ENCODE measurements around the gene SLAIN2. TPM values are rescaled to one million over a fixed set of nuclear protein-coding genes. Genes with fewer than 3 reads are reported as not detected.
"Not testable (repeated sequence)": the region's sequence is repeated elsewhere in the genome, so short reads cannot be mapped to it uniquely, and the experiment has no call there.

The SLAIN2 gene
- total RNA-seq, 1 experiment from 2014 or later = 30.8 TPM

DNA sequence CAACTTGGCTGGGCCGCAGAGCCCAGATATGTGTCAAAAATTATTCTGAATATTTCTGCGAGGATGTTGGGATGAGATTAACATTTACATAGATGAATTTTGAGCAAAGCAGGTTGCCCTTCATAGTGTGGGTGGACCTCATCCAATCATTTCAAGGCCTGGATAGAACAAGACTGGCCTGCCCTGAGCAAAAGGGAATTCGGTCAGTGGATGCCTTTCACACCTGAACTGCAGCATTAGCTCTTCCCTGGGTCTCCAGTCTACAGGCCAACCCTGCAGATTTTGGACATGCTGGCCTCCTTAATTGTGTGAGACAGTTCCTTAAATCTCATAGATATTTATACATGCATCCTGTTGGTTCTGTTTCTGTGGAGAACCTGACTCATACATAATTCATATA, 109.4 kb downstream of the SLAIN2 start:
- no peak overlapping the region for H2BK20ac ChIP-seq (ENCODE audit: low read depth, low read length, poor library complexity, severe bottlenecking)
- H4K20me1 ChIP-seq (ENCODE audit: control insufficient read depth, insufficient read depth, insufficient read length) = no peaks in the 10 kb centered on the region
- H3K14ac ChIP-seq (ENCODE audit: insufficient read depth, low read length) = no peak overlapping the region
- no peak overlapping the region for H3K4ac ChIP-seq (ENCODE audit: low read depth, low read length)
- H3K79me1 ChIP-seq (ENCODE audit: insufficient read depth, low read depth, low read length, poor library complexity, severe bottlenecking) = no peaks in the 10 kb centered on the region
- H2BK5ac ChIP-seq (ENCODE audit: insufficient read length, low read length) = no peak overlapping the region
- no peak overlapping the region for H4K91ac ChIP-seq (ENCODE audit: insufficient read length, low read depth, low read length)
- H3K4me1 ChIP-seq (ENCODE audit: insufficient read depth, low read length) = no peaks in the 10 kb centered on the region
- no peak overlapping the region for H3K23ac ChIP-seq (ENCODE audit: insufficient read length, low read depth, low read length)
- no peak for DNase-seq
- H3K27ac ChIP-seq (ENCODE audit: insufficient read length, low read depth, low read length) = no peak overlapping the region
- no peak overlapping the region for H3K56ac ChIP-seq (ENCODE audit: insufficient read length, low read depth, low read length)
- no peak overlapping the region for H4K8ac ChIP-seq (replicated peaks; ENCODE audit: insufficient read length, low read depth, low read length)
- no peaks in the 10 kb centered on the region for H3K27me3 Mint-ChIP-seq (ENCODE audit: low read depth)
- no peak overlapping the region for H3K4me3 Mint-ChIP-seq
- no peak overlapping the region for H3T11ph ChIP-seq (ENCODE audit: low read length)
- H3K4me1 Mint-ChIP-seq = no peaks in the 10 kb centered on the region
- WGBS (ENCODE audit: extremely low coverage, insufficient read length, low lambda C conversion rate) = no CpG with 5 or more reads among the region's 3 CpGs
- no peaks in the 10 kb centered on the region for H3K9me3 Mint-ChIP-seq
- TF ChIP-seq, protein P1, sequence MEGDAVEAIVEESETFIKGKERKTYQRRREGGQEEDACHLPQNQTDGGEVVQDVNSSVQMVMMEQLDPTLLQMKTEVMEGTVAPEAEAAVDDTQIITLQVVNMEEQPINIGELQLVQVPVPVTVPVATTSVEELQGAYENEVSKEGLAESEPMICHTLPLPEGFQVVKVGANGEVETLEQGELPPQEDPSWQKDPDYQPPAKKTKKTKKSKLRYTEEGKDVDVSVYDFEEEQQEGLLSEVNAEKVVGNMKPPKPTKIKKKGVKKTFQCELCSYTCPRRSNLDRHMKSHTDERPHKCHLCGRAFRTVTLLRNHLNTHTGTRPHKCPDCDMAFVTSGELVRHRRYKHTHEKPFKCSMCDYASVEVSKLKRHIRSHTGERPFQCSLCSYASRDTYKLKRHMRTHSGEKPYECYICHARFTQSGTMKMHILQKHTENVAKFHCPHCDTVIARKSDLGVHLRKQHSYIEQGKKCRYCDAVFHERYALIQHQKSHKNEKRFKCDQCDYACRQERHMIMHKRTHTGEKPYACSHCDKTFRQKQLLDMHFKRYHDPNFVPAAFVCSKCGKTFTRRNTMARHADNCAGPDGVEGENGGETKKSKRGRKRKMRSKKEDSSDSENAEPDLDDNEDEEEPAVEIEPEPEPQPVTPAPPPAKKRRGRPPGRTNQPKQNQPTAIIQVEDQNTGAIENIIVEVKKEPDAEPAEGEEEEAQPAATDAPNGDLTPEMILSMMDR (conservative IDR thresholded peaks at IDR 0.05) = no peak
- H4K5ac ChIP-seq (ENCODE audit: insufficient read length, low read depth, low read length) = no peak overlapping the region
- no peak overlapping the region for H2BK15ac ChIP-seq (ENCODE audit: low read depth, low read length)
- no peak overlapping the region for H2AFZ ChIP-seq (ENCODE audit: low read length)
- H3K18ac ChIP-seq (ENCODE audit: insufficient read length, low read depth, low read length) = no peak overlapping the region
- H3K9ac ChIP-seq (ENCODE audit: extremely low read depth, insufficient read length, low read length) = no peak overlapping the region
- no peaks in the 10 kb centered on the region for H3K79me2 ChIP-seq (ENCODE audit: insufficient read depth, low read length)
- no peaks in the 10 kb centered on the region for H3K23me2 ChIP-seq (ENCODE audit: insufficient read length, low read depth, low read length, poor library complexity, severe bottlenecking)
- H3K9me3 ChIP-seq (ENCODE audit: control insufficient read depth, low read depth, low read length) = no peaks in the 10 kb centered on the region
- H3K27ac Mint-ChIP-seq = no peak overlapping the region
- H2AK5ac ChIP-seq (ENCODE audit: insufficient read length, low read length) = no peak overlapping the region
- H2BK12ac ChIP-seq (ENCODE audit: insufficient read length, low read depth, low read length) = no peak overlapping the region
- no peaks in the 10 kb centered on the region for H3K27me3 ChIP-seq (ENCODE audit: insufficient read depth, low read length)
- H3K4me2 ChIP-seq (ENCODE audit: insufficient read depth, insufficient read length, low read length) = no peak overlapping the region
- H3K36me3 Mint-ChIP-seq (ENCODE audit: insufficient read depth in 1 of 3, low read depth in 3 of 3) = no peaks in the 10 kb centered on the region
- H2BK120ac ChIP-seq (ENCODE audit: low read depth, low read length, poor library complexity, severe bottlenecking) = no peak overlapping the region

DNA sequence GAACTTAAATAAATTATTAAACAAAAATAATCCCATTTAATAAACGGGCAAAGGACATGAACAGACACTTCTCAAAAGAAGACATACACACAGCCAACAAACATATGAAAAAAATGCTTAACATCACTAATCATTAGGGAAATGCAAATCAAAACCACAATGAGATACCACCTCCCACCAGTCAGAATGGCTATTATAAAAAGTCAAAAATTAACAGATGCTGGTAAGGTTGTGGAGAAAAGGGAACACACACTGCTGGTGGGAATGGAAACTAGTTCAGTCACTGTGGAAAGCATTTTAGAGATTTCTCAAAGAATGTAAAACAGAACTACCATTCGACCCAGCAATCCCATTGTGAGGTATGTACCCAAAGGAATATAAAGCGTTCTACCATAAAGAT, 110.3 kb downstream of the SLAIN2 start:
- not testable (repeated sequence) for H3K9me3 ChIP-seq (ENCODE audit: control insufficient read depth, low read depth, low read length); H3K4ac ChIP-seq (ENCODE audit: low read depth, low read length); H3K27me3 Mint-ChIP-seq (ENCODE audit: low read depth); H3K4me1 Mint-ChIP-seq; H2BK120ac ChIP-seq (ENCODE audit: low read depth, low read length, poor library complexity, severe bottlenecking); H3K23me2 ChIP-seq (ENCODE audit: insufficient read length, low read depth, low read length, poor library complexity, severe bottlenecking); H3K27ac Mint-ChIP-seq; H3K4me1 ChIP-seq (ENCODE audit: insufficient read depth, low read length); H3K4me2 ChIP-seq (ENCODE audit: insufficient read depth, insufficient read length, low read length); H3K27me3 ChIP-seq (ENCODE audit: insufficient read depth, low read length); H3K23ac ChIP-seq (ENCODE audit: insufficient read length, low read depth, low read length); H4K91ac ChIP-seq (ENCODE audit: insufficient read length, low read depth, low read length); H2BK15ac ChIP-seq (ENCODE audit: low read depth, low read length); H3K36me3 Mint-ChIP-seq (ENCODE audit: insufficient read depth in 1 of 3, low read depth in 3 of 3); H2BK5ac ChIP-seq (ENCODE audit: insufficient read length, low read length); H2BK12ac ChIP-seq (ENCODE audit: insufficient read length, low read depth, low read length); H3K18ac ChIP-seq (ENCODE audit: insufficient read length, low read depth, low read length); H3K56ac ChIP-seq (ENCODE audit: insufficient read length, low read depth, low read length); H3T11ph ChIP-seq (ENCODE audit: low read length); H4K20me1 ChIP-seq (ENCODE audit: control insufficient read depth, insufficient read depth, insufficient read length); H2BK20ac ChIP-seq (ENCODE audit: low read depth, low read length, poor library complexity, severe bottlenecking); H3K79me1 ChIP-seq (ENCODE audit: insufficient read depth, low read depth, low read length, poor library complexity, severe bottlenecking); H4K8ac ChIP-seq (replicated peaks; ENCODE audit: insufficient read length, low read depth, low read length); H4K5ac ChIP-seq (ENCODE audit: insufficient read length, low read depth, low read length); H3K9ac ChIP-seq (ENCODE audit: extremely low read depth, insufficient read length, low read length); H3K9me3 Mint-ChIP-seq; H3K14ac ChIP-seq (ENCODE audit: insufficient read depth, low read length); H3K27ac ChIP-seq (ENCODE audit: insufficient read length, low read depth, low read length); H3K4me3 Mint-ChIP-seq; DNase-seq; H3K79me2 ChIP-seq (ENCODE audit: insufficient read depth, low read length); H2AK5ac ChIP-seq (ENCODE audit: insufficient read length, low read length); H2AFZ ChIP-seq (ENCODE audit: low read length)
- WGBS (ENCODE audit: extremely low coverage, insufficient read length, low lambda C conversion rate) = no CpG with 5 or more reads among the region's 3 CpGs

Data from H9 (cell line).